HepG2 (cell line): ENCODE data around the gene GNA15. TPM values are rescaled to one million over a fixed set of nuclear protein-coding genes. Genes with fewer than 3 reads are reported as not detected.

Source experiments
- ATAC-seq: fragments of 200-7000 bp; cut with Tn5 transposase; 3 replicates; pipeline ENCODE4 v1.9.1; 2020; ENCODE audit warnings: mild to moderate bottlenecking, moderate library complexity
- BruUV-seq: library from RNA; stranded (reverse); fragments of 400-500 nt; replicated peaks from 2 replicates; lab custom pipeline; 2021; lab: Mats Ljungman, UMichigan
- CTCF ChIA-PET: fragments of 300-600 bp; formaldehyde crosslinking; extraction: SDS; loops from one replicate; lab custom pipeline; 2021; ENCODE audit warnings: low total read pairs, inconsistent platforms, low intra/inter-chr PET ratio; lab: Yijun Ruan, JAX
- POLR2A ChIA-PET: fragments of 350-600 bp; sonication (Branson Sonifier 250); formaldehyde crosslinking; loops from one replicate; lab custom pipeline; 2020; ENCODE audit warnings: antibody characterized with exemption, inconsistent platforms; lab: Yijun Ruan, JAX
- DNase-seq: peaks from one replicate; pipeline ENCODE4 v3.0.0-alpha.2; 2015; ENCODE audit warnings: low spot score
- FAIRE-seq: peaks from 3 replicates; lab custom pipeline; 2011; peaks lifted over from hg19 to GRCh38; lab: Jason Lieb, UNC
- H2AFZ ChIP-seq: one replicate; pipeline ENCODE4 v1.6.1; 2011; ENCODE audit warnings: low read length, inconsistent platforms
- H3K27ac ChIP-seq: fragments of 300-600 bp; 3 replicates; pipeline ENCODE4 v1.8.0; 2011; ENCODE audit warnings: mixed run types, mild to moderate bottlenecking, mixed read lengths, low read length, inconsistent platforms; ENCODE audit not compliant: insufficient read depth; ENCODE audit errors: extremely low read length
- H3K27me3 ChIP-seq, 2 experiments: fragments of 200-600 bp in 1 of 2; 2 replicates in 1 of 2; 3 replicates in 1 of 2; pipeline versions ENCODE4 v1.6.0 to v1.8.0; 2011; ENCODE audit warnings: low read length in 2 of 2, mild to moderate bottlenecking in 2 of 2, moderate library complexity in 2 of 2, inconsistent platforms in 1 of 2; ENCODE audit not compliant: insufficient read depth in 2 of 2, control insufficient read depth in 1 of 2
- H3K36me3 ChIP-seq, 2 experiments: fragments of 200-600 bp in 1 of 2; replicated peaks in 1 of 2; 2 replicates in 1 of 2; 3 replicates in 1 of 2; pipeline versions ENCODE4 v1.5.1 to v1.8.0; 2011; ENCODE audit warnings: low read length in 2 of 2, inconsistent platforms in 1 of 2; ENCODE audit not compliant: insufficient read depth in 2 of 2, control insufficient read depth in 1 of 2
- H3K4me1 ChIP-seq: 2 replicates; pipeline ENCODE4 v1.5.1; 2012; ENCODE audit warnings: low read length, inconsistent platforms; ENCODE audit not compliant: insufficient read depth
- H3K4me2 ChIP-seq: 2 replicates; pipeline ENCODE4 v1.6.0; 2011; ENCODE audit warnings: low read depth, low read length, inconsistent platforms
- H3K4me3 ChIP-seq, 3 experiments: fragments of 200-600 bp in 1 of 3; sonication (generic), shearing (Covaris generic) in 1 of 3; replicated peaks in 1 of 3; 2 replicates each; pipeline ENCODE4 v1.5.1; 2011 to 2016; ENCODE audit warnings: low read length in 3 of 3, inconsistent platforms in 2 of 3, low read depth in 2 of 3, mild to moderate bottlenecking in 2 of 3, control low read depth in 1 of 3, mixed read lengths in 1 of 3; ENCODE audit not compliant: insufficient read depth in 1 of 3
- H3K79me2 ChIP-seq: one replicate; pipeline ENCODE4 v1.6.1; 2011; ENCODE audit warnings: low read length, inconsistent platforms; ENCODE audit not compliant: insufficient read depth
- H3K9ac ChIP-seq: 2 replicates; pipeline ENCODE4 v1.6.0; 2011; ENCODE audit warnings: mild to moderate bottlenecking, low read depth, low read length, inconsistent platforms; ENCODE audit not compliant: insufficient read depth
- H3K9me3 ChIP-seq: 2 replicates; pipeline ENCODE4 v1.5.1; 2012; ENCODE audit warnings: mild to moderate bottlenecking, low read length
- H4K20me1 ChIP-seq: 2 replicates; pipeline ENCODE4 v1.6.0; 2011; ENCODE audit warnings: inconsistent platforms, mild to moderate bottlenecking, low read length, moderate library complexity; ENCODE audit not compliant: insufficient read depth
- ERF ChIP-seq: IDR thresholded peaks from 2 replicates; pipeline ENCODE4 v1.6.1; 2018; ENCODE audit warnings: missing biosample characterization, missing genetic modification reagents
- HMGXB3 ChIP-seq: sonication (generic); formaldehyde crosslinking; IDR thresholded peaks from 2 replicates; pipeline ENCODE4 v1.4.0; 2020; ENCODE audit warnings: missing genetic modification reagents, borderline replicate concordance
- MNT ChIP-seq: fragments of 450-650 bp; IDR thresholded peaks from 2 replicates; pipeline ENCODE4 v1.6.1; 2016
- NR1H2 ChIP-seq: sonication (generic); formaldehyde crosslinking; IDR thresholded peaks from 2 replicates; pipeline ENCODE4 v1.8.1; 2022; ENCODE audit warnings: low read depth, missing genetic modification reagents, borderline replicate concordance
- WGBS: methylation state at CpG from one replicate; pipeline ENCODE4 v1.1.6; 2017; ENCODE audit warnings: low lambda C conversion rate; 5-methylcytosine and 5-hydroxymethylcytosine counted together
- in situ Hi-C: cut with HindIII; loops from 2 replicates; pipeline ENCODE4 v1.10.0; 2017; ENCODE audit warnings: low pct_unique_long_range_greater_than_20kb; ENCODE audit not compliant: extremely low pct_ligation_motif_present
- intact Hi-C: fragments of 100-400 bp; cut with micrococcal nuclease; formaldehyde crosslinking; loops from one replicate; pipeline ENCODE4 v1.10.0; 2022; ENCODE audit not compliant: unreplicated experiment
- polyA plus RNA-seq, 8 experiments: library from polyadenylated mRNA; depleted of rRNA in 3 of 8; stranded (reverse) in 7 of 8; unstranded in 1 of 8; fragments of >200 nt; fragmentation: Illumina TruSeq in 4 of 8; extraction: Trizol in 4 of 8; gene quantifications; 2 replicates each; pipeline versions ENCODE4 v1.2.1 to v1.2.3, GENCODE V29; 2011 to 2016; ENCODE audit warnings: low read depth in 4 of 8, missing spikeins in 1 of 8, mixed read lengths in 1 of 8; ENCODE audit not compliant: insufficient read depth in 1 of 8
- total RNA-seq, 5 experiments: library from RNA; depleted of rRNA; stranded (reverse); fragments of >200 nt; fragmentation: Illumina TruSeq; extraction: Trizol; gene quantifications; 2 replicates each; pipeline ENCODE4 v1.2.3, GENCODE V29; 2016; ENCODE audit warnings: low read depth in 1 of 5

Gene GNA15
- total and polyA plus RNA-seq, 2 of the 13 experiments (the other 11 are each of a cell fraction or from before 2014, with no cell fraction given), result not detected

- no TSS peak for BruUV-seq
- Histone ChIP-seq H3K27me3 (no peaks in the 10 kb centered on the region), H3K27ac (no peak overlapping the region), H4K20me1 (peaks cover 31% of the 10 kb centered on the region; the same call in 1 of the 2 replicates), H3K9me3 (no peaks in the 10 kb centered on the region), H3K4me1 (peaks cover 45% of the 10 kb centered on the region), H3K4me3 (no peak overlapping the region), H3K36me3 (peaks cover 3 to 13% of the 10 kb centered on the region in 2 experiments; a peak in 4 of 5 replicates), H3K79me2 (peaks cover 54% of the 10 kb centered on the region), H3K4me2 (no peak overlapping the region), H2AFZ (no peak overlapping the region), H3K9ac (no peak overlapping the region)
- in situ Hi-C loops, result loop anchor here (5.0 kb wide), 1 partner anchor 149 kb away; no protein-coding TSS in a partner anchor
- FAIRE-seq (no peak), DNase-seq (no peak), ATAC-seq (no peak)
- ChIA-PET POLR2A (interaction anchor here (1.9 kb wide), 1 partner anchor 10 kb away, joined by 5 read pairs; no protein-coding TSS in a partner anchor), CTCF (no interaction called here)
- intact Hi-C loops, result no loop called here
- WGBS, result 95% methylated on average over 15 of the region's 17 CpGs
- TF ChIP-seq MNT, result peak; percentile 7; the same call in 1 of the 2 replicates
- TF ChIP-seq ERF, result no peak
Measured at GRCh38 chr19:3106509-3107141, 29.2 kb upstream of the GNA15 start.

GRCh38 chr19:3107658-3108057 lies 28.2 kb upstream of the GNA15 start:
- Histone ChIP-seq H3K4me1 (peaks cover 34% of the 10 kb centered on the region), H3K79me2 (peaks cover 51% of the 10 kb centered on the region)
- no peak for TF ChIP-seq NR1H2
- TF ChIP-seq HMGXB3 (CRISPR knock-in tag), result no peak
- TF ChIP-seq, all 625 proteins: peak for 0
- WGBS, result 81% methylated on average over 7 of the region's 7 CpGs
- Histone ChIP-seq H3K36me3 (peaks cover 3 to 16% of the 10 kb centered on the region in 2 experiments; a peak in 4 of 5 replicates), H3K9me3 (no peaks in the 10 kb centered on the region), H3K27ac (peak overlapping the region; percentile 21), H4K20me1 (peaks cover 30% of the 10 kb centered on the region; the same call in 1 of the 2 replicates), H3K9ac (no peak overlapping the region), H2AFZ (no peak overlapping the region), H3K4me3 (no peak overlapping the region), H3K27me3 (no peaks in the 10 kb centered on the region), H3K4me2 (no peak overlapping the region)
- in situ Hi-C loops, result loop anchor here (5.0 kb wide), 1 partner anchor 150 kb away; no protein-coding TSS in a partner anchor
- POLR2A ChIA-PET, result interaction anchor here (1.9 kb wide), 1 partner anchor 11 kb away, joined by 5 read pairs; no protein-coding TSS in a partner anchor
- CTCF ChIA-PET, result no interaction called here
- intact Hi-C loops, result loop anchor here (1.0 kb wide), 1 partner anchor 145 kb away; no protein-coding TSS in a partner anchor
- no TSS peak for BruUV-seq
- DNase-seq, result no peak
- no peak for FAIRE-seq
- ATAC-seq, result no peak
